Retinal pigment epithelial cell (primary cell): ENCODE results near the gene SEC31B.

Experiments used
- DNase-seq: peaks from one replicate; pipeline ENCODE4 v3.0.0-alpha.2; 2010; ENCODE audit warnings: low read depth
- H3K4me3 ChIP-seq: 2 replicates; pipeline ENCODE4 v1.5.1; 2011; ENCODE audit warnings: mild to moderate bottlenecking, low read length, control low read depth, moderate library complexity
- TF ChIP-seq, protein P1 (sequence below): conservative IDR thresholded peaks from 2 replicates; pipeline ENCODE4 v1.5.1; 2011; ENCODE audit warnings: low read depth, low read length, control low read depth, inconsistent platforms

SEC31B gene

DNA sequence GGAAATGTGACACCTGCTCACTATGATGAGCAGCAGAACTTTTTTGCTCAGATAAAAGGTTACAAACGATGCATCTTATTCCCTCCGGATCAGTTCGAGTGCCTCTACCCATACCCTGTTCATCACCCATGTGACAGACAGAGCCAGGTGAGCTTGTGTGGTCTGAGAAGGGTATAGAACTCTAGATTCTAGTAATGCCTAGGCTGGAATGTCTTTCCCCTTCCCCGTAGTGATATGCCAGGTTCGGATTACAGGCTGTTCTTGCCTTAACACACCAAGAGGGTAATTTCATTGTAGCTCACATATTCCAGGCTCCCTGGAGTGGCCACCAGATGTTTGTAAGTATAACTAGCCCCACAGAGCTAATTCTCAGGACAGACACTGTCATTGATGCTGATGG, 25.3 kb upstream of the SEC31B start:
- DNase-seq, result no peak
- TF ChIP-seq, protein P1, sequence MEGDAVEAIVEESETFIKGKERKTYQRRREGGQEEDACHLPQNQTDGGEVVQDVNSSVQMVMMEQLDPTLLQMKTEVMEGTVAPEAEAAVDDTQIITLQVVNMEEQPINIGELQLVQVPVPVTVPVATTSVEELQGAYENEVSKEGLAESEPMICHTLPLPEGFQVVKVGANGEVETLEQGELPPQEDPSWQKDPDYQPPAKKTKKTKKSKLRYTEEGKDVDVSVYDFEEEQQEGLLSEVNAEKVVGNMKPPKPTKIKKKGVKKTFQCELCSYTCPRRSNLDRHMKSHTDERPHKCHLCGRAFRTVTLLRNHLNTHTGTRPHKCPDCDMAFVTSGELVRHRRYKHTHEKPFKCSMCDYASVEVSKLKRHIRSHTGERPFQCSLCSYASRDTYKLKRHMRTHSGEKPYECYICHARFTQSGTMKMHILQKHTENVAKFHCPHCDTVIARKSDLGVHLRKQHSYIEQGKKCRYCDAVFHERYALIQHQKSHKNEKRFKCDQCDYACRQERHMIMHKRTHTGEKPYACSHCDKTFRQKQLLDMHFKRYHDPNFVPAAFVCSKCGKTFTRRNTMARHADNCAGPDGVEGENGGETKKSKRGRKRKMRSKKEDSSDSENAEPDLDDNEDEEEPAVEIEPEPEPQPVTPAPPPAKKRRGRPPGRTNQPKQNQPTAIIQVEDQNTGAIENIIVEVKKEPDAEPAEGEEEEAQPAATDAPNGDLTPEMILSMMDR, result no peak
- H3K4me3 ChIP-seq, result no peak overlapping the region

DNA sequence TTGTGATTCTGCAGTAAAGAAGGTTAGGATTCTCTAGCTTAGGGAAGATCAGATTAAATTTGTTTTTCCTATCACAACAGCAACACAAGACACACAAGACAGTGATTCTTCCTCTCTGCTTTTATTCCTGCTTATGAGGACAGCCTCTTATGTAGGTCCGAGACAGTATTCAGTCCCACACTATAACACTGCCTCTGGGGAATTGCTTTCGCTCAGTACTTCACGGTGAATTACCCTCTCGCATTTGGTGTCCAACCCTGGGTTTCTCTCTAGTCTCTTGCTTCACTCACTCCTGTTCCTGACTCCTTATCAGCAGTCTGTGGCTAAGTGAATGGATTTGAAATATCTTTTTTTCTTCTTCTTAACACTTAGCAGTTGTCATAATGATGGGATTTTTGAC, 17.8 kb upstream of the SEC31B start:
- no peak for DNase-seq
- no peak overlapping the region for H3K4me3 ChIP-seq
- TF ChIP-seq, protein P1, result no peak

- TF ChIP-seq, protein P1, result peak; percentile 96
- H3K4me3 ChIP-seq, result peak within 1 kb of the TSS; percentile 90
- peak; percentile 84 for DNase-seq
These were observed 16.2 kb upstream of the SEC31B start, which contains the start of gene HIF1AN for GRCh38 chr10:100535715-100536353. HIF1AN (plus strand) TSS chr10:100535943; CDS start chr10:100535959, 16 bp downstream.

- H3K4me3 ChIP-seq, result peak overlapping the region; percentile 90
- no peak for DNase-seq
- TF ChIP-seq, protein P1, result no peak
These were observed 15.7 kb upstream of the SEC31B start for GRCh38 chr10:100535338-100535714.

- no peak overlapping the region for H3K4me3 ChIP-seq
- DNase-seq, result no peak
- TF ChIP-seq, protein P1, result no peak
These were observed 15.1 kb upstream of the SEC31B start for GRCh38 chr10:100534726-100535125.

GRCh38 chr10:100531761-100532160, 12.1 kb upstream of the SEC31B start:
- no peak overlapping the region for H3K4me3 ChIP-seq
- DNase-seq, result no peak
- TF ChIP-seq, protein P1, result no peak
